ENCODE data around the gene ERC1.

GRCh38 chr12:1401891-1402290 is 410.9 kb downstream of the ERC1 start:
- no peak for TF ChIP-seq YY1 (tag by site-specific recombination; IDR thresholded peaks at IDR 0.05)
- no peak for TF ChIP-seq ZSCAN5A (tag by site-specific recombination; IDR thresholded peaks at IDR 0.05)
- no peak for TF ChIP-seq ZNF169 (tag by site-specific recombination; IDR thresholded peaks at IDR 0.05)
- no peak for TF ChIP-seq ELK4 (IDR thresholded peaks at IDR 0.05; ENCODE audit: borderline replicate concordance, low read depth, low read length)
- no peak for TF ChIP-seq CTCF (tag by site-specific recombination; IDR thresholded peaks at IDR 0.05)
